H1 (cell line): ENCODE measurements around the gene WDR91. TPM values are rescaled to one million over a fixed set of nuclear protein-coding genes. Genes with fewer than 3 reads are reported as not detected.

Experiments used
- ASH2L ChIP-seq: fragments of 200-600, 300-600 bp; sonication (generic); IDR thresholded peaks from one replicate; pipeline ENCODE4 v1.7.1; 2017; ENCODE audit warnings: low read length
- CTBP2 ChIP-seq: IDR thresholded peaks from 2 replicates; pipeline ENCODE4 v1.7.0; 2011; ENCODE audit warnings: borderline replicate concordance, mild to moderate bottlenecking, moderate library complexity, mixed read lengths, low read length; ENCODE audit not compliant: insufficient read depth, insufficient read length
- EGR1 ChIP-seq: IDR thresholded peaks from 2 replicates; pipeline ENCODE4 v1.6.1; 2011; ENCODE audit warnings: low read depth, low read length, borderline replicate concordance
- HDAC2 ChIP-seq, 2 experiments: fragments of 300-600 bp in 1 of 2; sonication (generic) in 1 of 2; IDR thresholded peaks; 2 replicates each; pipeline ENCODE4 v1.6.1; 2011 to 2012; ENCODE audit warnings: low read depth in 2 of 2, low read length in 2 of 2, mild to moderate bottlenecking in 2 of 2, moderate library complexity in 2 of 2, borderline replicate concordance in 1 of 2, inconsistent platforms in 1 of 2
- NANOG ChIP-seq: IDR thresholded peaks from 2 replicates; pipeline ENCODE4 v1.6.1; 2011; ENCODE audit warnings: low read length, low read depth, mild to moderate bottlenecking, inconsistent platforms; ENCODE audit not compliant: insufficient read depth, poor library complexity, severe bottlenecking
- POLR2A ChIP-seq, 2 experiments: IDR thresholded peaks; 1 replicate in 1 of 2; 2 replicates in 1 of 2; pipeline ENCODE4 v1.6.1; 2011; ENCODE audit warnings: low read depth in 2 of 2, low read length in 2 of 2, mild to moderate bottlenecking in 2 of 2; ENCODE audit errors: control extremely low read depth in 1 of 2
- POLR2AphosphoS5 ChIP-seq: IDR thresholded peaks from 2 replicates; pipeline ENCODE4 v1.6.1; 2011; ENCODE audit warnings: low read depth, low read length
- SIRT6 ChIP-seq: IDR thresholded peaks from one replicate; pipeline ENCODE4 v1.7.1; 2012; ENCODE audit warnings: low read length, inconsistent platforms
- TAF1 ChIP-seq: IDR thresholded peaks from 2 replicates; pipeline ENCODE4 v1.6.1; 2011; ENCODE audit warnings: mild to moderate bottlenecking, low read depth, low read length
- TAF7 ChIP-seq: optimal IDR thresholded peaks from 2 replicates; pipeline ENCODE3; 2011; ENCODE audit warnings: low read depth, mild to moderate bottlenecking, inconsistent platforms, low read length, moderate library complexity, borderline replicate concordance
- TEAD4 ChIP-seq: IDR thresholded peaks from 2 replicates; pipeline ENCODE4 v1.6.1; 2012; ENCODE audit warnings: low read depth, low read length, inconsistent platforms, mixed read lengths
- YY1 ChIP-seq: IDR thresholded peaks from 2 replicates; pipeline ENCODE4 v1.6.1; 2011; ENCODE audit warnings: low read depth, mild to moderate bottlenecking, low read length
- polyA plus RNA-seq, 7 experiments: library from polyadenylated mRNA; depleted of rRNA in 3 of 7; stranded (reverse) in 5 of 7; unstranded in 2 of 7; fragments of >200 nt in 5 of 7; fragments of 200-250 nt in 2 of 7; gene quantifications; 1 replicate in 5 of 7; 2 replicates in 1 of 7; 4 replicates in 1 of 7; pipeline versions ENCODE4 v1.2.1 to v1.2.3, GENCODE V29; 2011 to 2013; ENCODE audit warnings: missing spikeins in 2 of 7, mixed read lengths in 2 of 7
- total RNA-seq: library from RNA; stranded (reverse); fragmentation: NEBNext Ultra II Directional; extraction: Animal tissue kit (Norgen Biotek cat#: 25700); gene quantifications from 2 replicates; pipeline ENCODE4 v1.2.1, GENCODE V29; 2021
- TF ChIP-seq, protein P1 (sequence below): fragments of 300-600 bp; sonication (generic); IDR thresholded peaks from 2 replicates; pipeline ENCODE4 v1.7.1; 2012; ENCODE audit warnings: low read length, moderate library complexity, mild to moderate bottlenecking, inconsistent platforms; ENCODE audit not compliant: insufficient replicate concordance

WDR91 gene
- total and polyA plus RNA-seq, 2 of the 8 experiments (the other 6 are each of a cell fraction or from before 2014, with no cell fraction given): 8.2 to 14.7 TPM

DNA sequence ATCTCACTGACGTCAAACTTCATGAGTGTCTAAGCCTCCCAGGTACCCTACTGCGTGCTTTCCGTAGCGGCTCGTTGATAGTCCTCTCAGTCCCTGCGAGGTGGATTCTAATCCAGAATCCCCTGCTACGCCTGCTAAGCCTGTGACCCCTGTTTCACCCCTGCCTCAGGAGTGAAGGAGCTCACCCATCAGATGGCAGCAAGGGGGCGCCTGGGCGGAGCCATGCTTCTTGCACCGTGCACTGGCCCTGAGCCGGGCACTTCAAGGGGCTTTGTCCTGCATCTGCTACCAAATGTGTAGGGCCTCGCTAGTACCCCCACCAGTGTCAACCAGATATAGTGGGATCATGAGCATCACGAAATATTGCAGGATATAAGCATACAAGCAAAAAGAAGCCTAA is 21.4 kb upstream of the WDR91 start (continued):
- TF ChIP-seq NANOG (no peak), HDAC2 (IDR thresholded peaks at IDR 0.05; ENCODE audit: borderline replicate concordance in 1 of 2, low read depth in 2 of 2, low read length in 2 of 2) (no peak), EGR1 (no peak), POLR2A (IDR thresholded peaks at IDR 0.05; ENCODE audit: control extremely low read depth in 1 of 2, low read depth in 2 of 2, low read length in 2 of 2) (no peak), CTBP2 (peak; percentile 76), ASH2L (no peak), SIRT6 (no peak), TAF1 (no peak), POLR2AphosphoS5 (no peak), TAF7 (no peak), TEAD4 (no peak), YY1 (0 out of 2 replicates have a peak, but pooled peaks have one; percentile 38)
- TF ChIP-seq, protein P1, sequence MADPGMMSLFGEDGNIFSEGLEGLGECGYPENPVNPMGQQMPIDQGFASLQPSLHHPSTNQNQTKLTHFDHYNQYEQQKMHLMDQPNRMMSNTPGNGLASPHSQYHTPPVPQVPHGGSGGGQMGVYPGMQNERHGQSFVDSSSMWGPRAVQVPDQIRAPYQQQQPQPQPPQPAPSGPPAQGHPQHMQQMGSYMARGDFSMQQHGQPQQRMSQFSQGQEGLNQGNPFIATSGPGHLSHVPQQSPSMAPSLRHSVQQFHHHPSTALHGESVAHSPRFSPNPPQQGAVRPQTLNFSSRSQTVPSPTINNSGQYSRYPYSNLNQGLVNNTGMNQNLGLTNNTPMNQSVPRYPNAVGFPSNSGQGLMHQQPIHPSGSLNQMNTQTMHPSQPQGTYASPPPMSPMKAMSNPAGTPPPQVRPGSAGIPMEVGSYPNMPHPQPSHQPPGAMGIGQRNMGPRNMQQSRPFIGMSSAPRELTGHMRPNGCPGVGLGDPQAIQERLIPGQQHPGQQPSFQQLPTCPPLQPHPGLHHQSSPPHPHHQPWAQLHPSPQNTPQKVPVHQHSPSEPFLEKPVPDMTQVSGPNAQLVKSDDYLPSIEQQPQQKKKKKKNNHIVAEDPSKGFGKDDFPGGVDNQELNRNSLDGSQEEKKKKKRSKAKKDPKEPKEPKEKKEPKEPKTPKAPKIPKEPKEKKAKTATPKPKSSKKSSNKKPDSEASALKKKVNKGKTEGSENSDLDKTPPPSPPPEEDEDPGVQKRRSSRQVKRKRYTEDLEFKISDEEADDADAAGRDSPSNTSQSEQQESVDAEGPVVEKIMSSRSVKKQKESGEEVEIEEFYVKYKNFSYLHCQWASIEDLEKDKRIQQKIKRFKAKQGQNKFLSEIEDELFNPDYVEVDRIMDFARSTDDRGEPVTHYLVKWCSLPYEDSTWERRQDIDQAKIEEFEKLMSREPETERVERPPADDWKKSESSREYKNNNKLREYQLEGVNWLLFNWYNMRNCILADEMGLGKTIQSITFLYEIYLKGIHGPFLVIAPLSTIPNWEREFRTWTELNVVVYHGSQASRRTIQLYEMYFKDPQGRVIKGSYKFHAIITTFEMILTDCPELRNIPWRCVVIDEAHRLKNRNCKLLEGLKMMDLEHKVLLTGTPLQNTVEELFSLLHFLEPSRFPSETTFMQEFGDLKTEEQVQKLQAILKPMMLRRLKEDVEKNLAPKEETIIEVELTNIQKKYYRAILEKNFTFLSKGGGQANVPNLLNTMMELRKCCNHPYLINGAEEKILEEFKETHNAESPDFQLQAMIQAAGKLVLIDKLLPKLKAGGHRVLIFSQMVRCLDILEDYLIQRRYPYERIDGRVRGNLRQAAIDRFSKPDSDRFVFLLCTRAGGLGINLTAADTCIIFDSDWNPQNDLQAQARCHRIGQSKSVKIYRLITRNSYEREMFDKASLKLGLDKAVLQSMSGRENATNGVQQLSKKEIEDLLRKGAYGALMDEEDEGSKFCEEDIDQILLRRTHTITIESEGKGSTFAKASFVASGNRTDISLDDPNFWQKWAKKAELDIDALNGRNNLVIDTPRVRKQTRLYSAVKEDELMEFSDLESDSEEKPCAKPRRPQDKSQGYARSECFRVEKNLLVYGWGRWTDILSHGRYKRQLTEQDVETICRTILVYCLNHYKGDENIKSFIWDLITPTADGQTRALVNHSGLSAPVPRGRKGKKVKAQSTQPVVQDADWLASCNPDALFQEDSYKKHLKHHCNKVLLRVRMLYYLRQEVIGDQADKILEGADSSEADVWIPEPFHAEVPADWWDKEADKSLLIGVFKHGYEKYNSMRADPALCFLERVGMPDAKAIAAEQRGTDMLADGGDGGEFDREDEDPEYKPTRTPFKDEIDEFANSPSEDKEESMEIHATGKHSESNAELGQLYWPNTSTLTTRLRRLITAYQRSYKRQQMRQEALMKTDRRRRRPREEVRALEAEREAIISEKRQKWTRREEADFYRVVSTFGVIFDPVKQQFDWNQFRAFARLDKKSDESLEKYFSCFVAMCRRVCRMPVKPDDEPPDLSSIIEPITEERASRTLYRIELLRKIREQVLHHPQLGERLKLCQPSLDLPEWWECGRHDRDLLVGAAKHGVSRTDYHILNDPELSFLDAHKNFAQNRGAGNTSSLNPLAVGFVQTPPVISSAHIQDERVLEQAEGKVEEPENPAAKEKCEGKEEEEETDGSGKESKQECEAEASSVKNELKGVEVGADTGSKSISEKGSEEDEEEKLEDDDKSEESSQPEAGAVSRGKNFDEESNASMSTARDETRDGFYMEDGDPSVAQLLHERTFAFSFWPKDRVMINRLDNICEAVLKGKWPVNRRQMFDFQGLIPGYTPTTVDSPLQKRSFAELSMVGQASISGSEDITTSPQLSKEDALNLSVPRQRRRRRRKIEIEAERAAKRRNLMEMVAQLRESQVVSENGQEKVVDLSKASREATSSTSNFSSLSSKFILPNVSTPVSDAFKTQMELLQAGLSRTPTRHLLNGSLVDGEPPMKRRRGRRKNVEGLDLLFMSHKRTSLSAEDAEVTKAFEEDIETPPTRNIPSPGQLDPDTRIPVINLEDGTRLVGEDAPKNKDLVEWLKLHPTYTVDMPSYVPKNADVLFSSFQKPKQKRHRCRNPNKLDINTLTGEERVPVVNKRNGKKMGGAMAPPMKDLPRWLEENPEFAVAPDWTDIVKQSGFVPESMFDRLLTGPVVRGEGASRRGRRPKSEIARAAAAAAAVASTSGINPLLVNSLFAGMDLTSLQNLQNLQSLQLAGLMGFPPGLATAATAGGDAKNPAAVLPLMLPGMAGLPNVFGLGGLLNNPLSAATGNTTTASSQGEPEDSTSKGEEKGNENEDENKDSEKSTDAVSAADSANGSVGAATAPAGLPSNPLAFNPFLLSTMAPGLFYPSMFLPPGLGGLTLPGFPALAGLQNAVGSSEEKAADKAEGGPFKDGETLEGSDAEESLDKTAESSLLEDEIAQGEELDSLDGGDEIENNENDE: no peak
- TF ChIP-seq, all 59 proteins: peak for 6
